ENCODE results near the gene ZNF175. TPM values are rescaled to one million over a fixed set of nuclear protein-coding genes. Genes with fewer than 3 reads are reported as not detected.

The ZNF175 gene
- total and polyA plus RNA-seq, 9 of the 15 experiments (the other 6 are each of a cell fraction or from before 2014, with no cell fraction given), result 3.7 to 37.9 (median 14.0) TPM

DNA sequence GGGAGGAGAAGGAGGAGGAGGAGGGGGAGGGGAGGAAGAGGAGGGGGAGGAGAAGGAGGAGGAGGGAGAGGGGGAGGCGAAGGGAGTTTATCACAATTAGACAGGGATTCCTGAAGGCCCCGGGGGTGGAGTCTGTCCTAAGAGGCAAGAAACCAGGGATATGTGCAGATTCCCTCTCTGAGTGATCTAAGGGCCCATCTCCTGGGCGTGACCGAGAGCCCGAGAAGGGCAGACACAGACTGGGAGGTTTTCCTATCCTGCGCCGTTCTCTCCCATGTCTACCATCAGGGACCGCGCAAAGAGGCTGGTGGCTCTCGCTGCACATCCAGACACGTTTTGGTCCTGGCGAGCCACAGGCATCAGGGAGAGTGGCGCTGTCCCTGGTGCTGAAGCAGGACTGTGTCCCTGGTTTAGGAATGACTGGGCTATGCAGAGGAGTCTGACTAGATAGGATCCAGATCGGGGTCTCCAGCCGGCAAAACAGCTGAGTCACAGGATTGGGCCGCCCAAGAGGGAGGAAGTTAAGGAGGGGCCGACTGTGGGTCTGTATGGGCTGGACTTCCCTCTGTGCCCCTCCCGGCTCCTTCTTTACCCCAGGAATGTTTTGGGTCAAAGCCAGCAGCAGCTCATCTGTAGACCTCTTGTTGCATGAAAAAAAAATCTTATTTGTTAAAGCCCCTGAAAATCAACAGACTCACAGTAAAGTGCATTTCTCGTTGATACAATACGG is 17.9 kb upstream of the ZNF175 start (continued):
- TF ChIP-seq, protein P1, sequence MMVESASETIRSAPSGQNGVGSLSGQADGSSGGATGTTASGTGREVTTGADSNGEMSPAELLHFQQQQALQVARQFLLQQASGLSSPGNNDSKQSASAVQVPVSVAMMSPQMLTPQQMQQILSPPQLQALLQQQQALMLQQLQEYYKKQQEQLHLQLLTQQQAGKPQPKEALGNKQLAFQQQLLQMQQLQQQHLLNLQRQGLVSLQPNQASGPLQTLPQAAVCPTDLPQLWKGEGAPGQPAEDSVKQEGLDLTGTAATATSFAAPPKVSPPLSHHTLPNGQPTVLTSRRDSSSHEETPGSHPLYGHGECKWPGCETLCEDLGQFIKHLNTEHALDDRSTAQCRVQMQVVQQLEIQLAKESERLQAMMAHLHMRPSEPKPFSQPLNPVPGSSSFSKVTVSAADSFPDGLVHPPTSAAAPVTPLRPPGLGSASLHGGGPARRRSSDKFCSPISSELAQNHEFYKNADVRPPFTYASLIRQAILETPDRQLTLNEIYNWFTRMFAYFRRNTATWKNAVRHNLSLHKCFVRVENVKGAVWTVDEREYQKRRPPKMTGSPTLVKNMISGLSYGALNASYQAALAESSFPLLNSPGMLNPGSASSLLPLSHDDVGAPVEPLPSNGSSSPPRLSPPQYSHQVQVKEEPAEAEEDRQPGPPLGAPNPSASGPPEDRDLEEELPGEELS (CRISPR knock-in tag; IDR thresholded peaks at IDR 0.05; ENCODE audit: borderline replicate concordance), result peak; percentile 32; the same call in 1 of the 2 replicates
- TF ChIP-seq BACH1 (tag; IDR thresholded peaks at IDR 0.05), result peak; percentile 78
- no peak for TF ChIP-seq POLR3G (IDR thresholded peaks at IDR 0.05; ENCODE audit: extremely low read depth, insufficient read length, insufficient replicate concordance)
- TF ChIP-seq TCF3 (CRISPR knock-in tag; IDR thresholded peaks at IDR 0.05), result peak; percentile 62
- no peak for TF ChIP-seq POLR2B (IDR thresholded peaks at IDR 0.05; ENCODE audit: low read depth, partially characterized antibody)
- TF ChIP-seq, protein P2, sequence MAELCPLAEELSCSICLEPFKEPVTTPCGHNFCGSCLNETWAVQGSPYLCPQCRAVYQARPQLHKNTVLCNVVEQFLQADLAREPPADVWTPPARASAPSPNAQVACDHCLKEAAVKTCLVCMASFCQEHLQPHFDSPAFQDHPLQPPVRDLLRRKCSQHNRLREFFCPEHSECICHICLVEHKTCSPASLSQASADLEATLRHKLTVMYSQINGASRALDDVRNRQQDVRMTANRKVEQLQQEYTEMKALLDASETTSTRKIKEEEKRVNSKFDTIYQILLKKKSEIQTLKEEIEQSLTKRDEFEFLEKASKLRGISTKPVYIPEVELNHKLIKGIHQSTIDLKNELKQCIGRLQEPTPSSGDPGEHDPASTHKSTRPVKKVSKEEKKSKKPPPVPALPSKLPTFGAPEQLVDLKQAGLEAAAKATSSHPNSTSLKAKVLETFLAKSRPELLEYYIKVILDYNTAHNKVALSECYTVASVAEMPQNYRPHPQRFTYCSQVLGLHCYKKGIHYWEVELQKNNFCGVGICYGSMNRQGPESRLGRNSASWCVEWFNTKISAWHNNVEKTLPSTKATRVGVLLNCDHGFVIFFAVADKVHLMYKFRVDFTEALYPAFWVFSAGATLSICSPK (IDR thresholded peaks at IDR 0.05; ENCODE audit: borderline replicate concordance), result no peak
- TF ChIP-seq, protein P3, sequence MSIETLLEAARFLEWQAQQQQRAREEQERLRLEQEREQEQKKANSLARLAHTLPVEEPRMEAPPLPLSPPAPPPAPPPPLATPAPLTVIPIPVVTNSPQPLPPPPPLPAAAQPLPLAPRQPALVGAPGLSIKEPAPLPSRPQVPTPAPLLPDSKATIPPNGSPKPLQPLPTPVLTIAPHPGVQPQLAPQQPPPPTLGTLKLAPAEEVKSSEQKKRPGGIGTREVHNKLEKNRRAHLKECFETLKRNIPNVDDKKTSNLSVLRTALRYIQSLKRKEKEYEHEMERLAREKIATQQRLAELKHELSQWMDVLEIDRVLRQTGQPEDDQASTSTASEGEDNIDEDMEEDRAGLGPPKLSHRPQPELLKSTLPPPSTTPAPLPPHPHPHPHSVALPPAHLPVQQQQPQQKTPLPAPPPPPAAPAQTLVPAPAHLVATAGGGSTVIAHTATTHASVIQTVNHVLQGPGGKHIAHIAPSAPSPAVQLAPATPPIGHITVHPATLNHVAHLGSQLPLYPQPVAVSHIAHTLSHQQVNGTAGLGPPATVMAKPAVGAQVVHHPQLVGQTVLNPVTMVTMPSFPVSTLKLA (conservative IDR thresholded peaks at IDR 0.05), result peak; percentile 95 to 98
- no peak for TF ChIP-seq RUNX1 (IDR thresholded peaks at IDR 0.05; ENCODE audit: low read depth)
- TF ChIP-seq GTF3C2 (IDR thresholded peaks at IDR 0.05; ENCODE audit: borderline replicate concordance, extremely low read depth, insufficient read length), result no peak
- peak; percentile 78 for TF ChIP-seq L3MBTL2 (IDR thresholded peaks at IDR 0.05)
- TF ChIP-seq TEAD1 (CRISPR knock-in tag; IDR thresholded peaks at IDR 0.05), result peak in 1 of 2 experiments; percentile 94; a peak in 2 of 4 replicates
- TF ChIP-seq LCOR (CRISPR knock-in tag; IDR thresholded peaks at IDR 0.05), result peak; percentile 99
- TF ChIP-seq ZNF76 (CRISPR knock-in tag; IDR thresholded peaks at IDR 0.05; ENCODE audit: borderline replicate concordance), result no peak
- TF ChIP-seq MXI1 (IDR thresholded peaks at IDR 0.05; ENCODE audit: low read depth, low read length), result peak; percentile 97
- no peak for TF ChIP-seq DNMT1 (IDR thresholded peaks at IDR 0.05)

All from K562 (cell line).